Liver (tissue), 9 donors: Measurements from ENCODE around the gene SLC25A22. TPM values are rescaled to one million over a fixed set of nuclear protein-coding genes. Genes with fewer than 3 reads are reported as not detected.

Source experiments
- DNase-seq: peaks from one replicate; pipeline ENCODE4 v3.0.0-alpha.2; 2017; ENCODE audit warnings: low spot score
- H3K27ac ChIP-seq, 2 donors: one replicate each; pipeline ENCODE4 v1.7.0; 2013; ENCODE audit warnings: inconsistent platforms in 2 of 2, low read length in 2 of 2, control low read depth in 1 of 2, low read depth in 1 of 2, mild to moderate bottlenecking in 1 of 2
- H3K27me3 ChIP-seq, 4 donors: one replicate each; pipeline versions ENCODE4 v1.6.1 to v1.7.0; 2013; ENCODE audit warnings: low read length in 3 of 4, inconsistent platforms in 1 of 4, mild to moderate bottlenecking in 1 of 4, moderate library complexity in 1 of 4; ENCODE audit not compliant: control insufficient read depth in 4 of 4, insufficient read depth in 4 of 4
- H3K36me3 ChIP-seq, 4 donors: one replicate each; pipeline versions ENCODE4 v1.6.1 to v1.7.0; 2013; ENCODE audit warnings: low read length in 3 of 4, mild to moderate bottlenecking in 3 of 4, low read depth in 1 of 4, moderate library complexity in 1 of 4; ENCODE audit not compliant: control insufficient read depth in 4 of 4, insufficient read depth in 3 of 4
- H3K4me1 ChIP-seq, 4 donors: one replicate each; pipeline versions ENCODE4 v1.6.1 to v1.7.0; 2013; ENCODE audit warnings: low read length in 3 of 4, mild to moderate bottlenecking in 3 of 4, moderate library complexity in 1 of 4; ENCODE audit not compliant: control insufficient read depth in 4 of 4, insufficient read depth in 4 of 4
- H3K4me3 ChIP-seq, 3 donors: one replicate each; pipeline versions ENCODE4 v1.6.1 to v1.7.0; 2013; ENCODE audit warnings: low read length in 3 of 3, control low read depth in 1 of 3, low read depth in 1 of 3, mild to moderate bottlenecking in 1 of 3
- H3K9ac ChIP-seq, 2 donors: one replicate each; pipeline ENCODE4 v1.7.0; 2013; ENCODE audit warnings: low read length in 2 of 2, mild to moderate bottlenecking in 2 of 2, moderate library complexity in 2 of 2, control low read depth in 1 of 2, low read depth in 1 of 2
- H3K9me3 ChIP-seq, 4 donors: one replicate each; pipeline versions ENCODE4 v1.6.1 to v1.7.0; 2013; ENCODE audit warnings: low read length in 3 of 4; ENCODE audit not compliant: control insufficient read depth in 4 of 4
- FOXA2 ChIP-seq: IDR thresholded peaks from 2 replicates; pipeline ENCODE4 v1.6.1; 2016; ENCODE audit warnings: antibody characterized with exemption
- GABPA ChIP-seq, 2 donors: IDR thresholded peaks in 1 of 2; conservative IDR thresholded peaks in 1 of 2; 2 replicates each; pipeline ENCODE4 v1.6.1; 2016; ENCODE audit warnings: antibody characterized with exemption in 2 of 2, mild to moderate bottlenecking in 1 of 2, moderate library complexity in 1 of 2
- HNF4A ChIP-seq, 2 donors: conservative IDR thresholded peaks; 2 replicates each; pipeline ENCODE4 v1.6.1; 2016; ENCODE audit warnings: antibody characterized with exemption in 2 of 2, mild to moderate bottlenecking in 2 of 2
- NR2F2 ChIP-seq: IDR thresholded peaks from 2 replicates; pipeline ENCODE4 v1.6.1; 2016; ENCODE audit warnings: antibody characterized with exemption
- RAD21 ChIP-seq, 2 donors: IDR thresholded peaks; 2 replicates each; pipeline ENCODE4 v1.6.1; 2016; ENCODE audit warnings: antibody characterized with exemption in 2 of 2, mild to moderate bottlenecking in 2 of 2
- REST ChIP-seq: IDR thresholded peaks from 2 replicates; pipeline ENCODE4 v1.6.1; 2016; ENCODE audit warnings: antibody characterized with exemption, mild to moderate bottlenecking
- SP1 ChIP-seq: IDR thresholded peaks from 2 replicates; pipeline ENCODE4 v1.6.1; 2018; ENCODE audit warnings: antibody characterized with exemption, mild to moderate bottlenecking
- TAF1 ChIP-seq: conservative IDR thresholded peaks from 2 replicates; pipeline ENCODE4 v1.6.1; 2016; ENCODE audit warnings: antibody characterized with exemption, mild to moderate bottlenecking
- YY1 ChIP-seq: IDR thresholded peaks from 2 replicates; pipeline ENCODE4 v1.6.1; 2016; ENCODE audit warnings: antibody characterized with exemption, mild to moderate bottlenecking
- WGBS: extraction: QIAGEN DNeasy Blood & Tissue Kit; methylation state at CpG from one replicate; pipeline ENCODE4 v1.1.7; 2013; 5-methylcytosine and 5-hydroxymethylcytosine counted together
- polyA plus RNA-seq, 2 donors: library from polyadenylated mRNA; stranded (reverse) in 1 of 2; unstranded in 1 of 2; fragments of 200-250 nt in 1 of 2; fragments of >200 nt in 1 of 2; fragmentation: Nextera tagmentation in 1 of 2; extraction: Ambion mirVana in 1 of 2; gene quantifications; one replicate each; pipeline versions ENCODE4 v1.2.1 to v1.2.3, GENCODE V29; 2013 to 2015
- total RNA-seq, 2 donors: library from RNA; depleted of rRNA; stranded (reverse); fragments of >200 nt; gene quantifications; one replicate each; pipeline ENCODE4 v1.2.3, GENCODE V29; 2014
- TF ChIP-seq, protein P1 (sequence below): IDR thresholded peaks from 2 replicates; pipeline ENCODE4 v1.6.1; 2016; ENCODE audit warnings: antibody characterized with exemption
- TF ChIP-seq, protein P2 (sequence below): IDR thresholded peaks from 2 replicates; pipeline ENCODE4 v1.6.1; 2016; ENCODE audit warnings: antibody characterized with exemption
- TF ChIP-seq, protein P3 (sequence below): IDR thresholded peaks from 2 replicates; pipeline ENCODE4 v1.6.1; 2016; ENCODE audit warnings: antibody characterized with exemption
- donor health status: healthy.
- donor health status: healthy.
- donor health status: healthy.
- donor health status: healthy.
- donor health status: healthy.

Gene SLC25A22
- total and polyA plus RNA-seq, 4 donors = 5.3 to 26.8 (median 12.1) TPM

DNA sequence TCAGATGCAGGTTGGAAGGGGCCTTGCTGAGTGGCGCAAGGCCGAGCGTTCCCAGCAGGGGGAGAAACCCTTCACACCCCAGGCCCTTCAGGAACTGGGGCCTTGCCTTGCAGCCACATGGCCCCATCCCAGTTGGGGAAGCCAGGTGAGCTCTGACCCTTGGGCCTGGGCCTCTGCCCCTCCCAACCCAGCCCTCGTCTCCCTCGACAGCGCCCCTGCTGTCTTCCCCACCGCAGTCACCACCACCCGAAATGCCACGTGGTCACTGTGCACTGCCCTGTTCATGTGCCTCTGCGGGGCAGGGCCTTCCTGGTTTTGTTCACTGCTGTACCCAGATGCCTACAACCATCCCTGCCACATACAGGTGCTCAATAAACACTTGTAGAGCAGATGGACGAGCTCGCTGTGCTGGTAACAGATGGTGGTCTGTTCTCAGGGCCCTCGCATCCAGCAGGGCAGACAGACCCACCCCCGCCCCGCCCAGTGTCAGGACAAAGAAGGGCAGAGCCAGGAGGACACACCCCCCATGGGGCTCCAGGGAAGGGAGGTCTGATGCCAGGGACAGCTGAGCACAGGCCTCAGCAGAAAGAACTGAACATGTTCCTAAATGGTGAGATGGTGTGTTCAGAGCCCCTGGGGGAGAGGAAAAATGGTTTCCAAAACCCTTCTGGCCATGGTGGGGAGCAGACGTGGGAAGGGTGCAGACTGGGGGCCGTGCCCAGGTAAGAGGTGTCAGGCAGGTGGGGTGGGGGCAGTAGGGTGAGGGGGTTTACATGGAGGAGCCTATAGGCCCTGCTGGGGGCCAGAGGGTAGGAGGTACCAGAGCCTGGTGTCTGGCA is 40.6 kb upstream of the SLC25A22 start:
- H3K27ac ChIP-seq = no peak overlapping the region
- no peak overlapping the region for H3K9ac ChIP-seq
- H3K36me3 ChIP-seq = peaks cover 5 to 28% (median 11%) of the 10 kb centered on the region in 4 donors
- DNase-seq = no peak
- peaks cover 26 to 56% (median 39%) of the 10 kb centered on the region in 4 donors for H3K4me1 ChIP-seq
- WGBS = 58% methylated on average over 17 of the region's 17 CpGs
- H3K4me3 ChIP-seq = no peak overlapping the region
- no peaks in the 10 kb centered on the region for H3K27me3 ChIP-seq
- H3K9me3 ChIP-seq = no peaks in the 10 kb centered on the region
- TF ChIP-seq GABPA (IDR thresholded peaks at IDR 0.05 in 1 of 2, conservative IDR thresholded peaks at IDR 0.05 in 1 of 2) = no peak
- TF ChIP-seq FOXA2 = no peak
- TF ChIP-seq, protein P1, sequence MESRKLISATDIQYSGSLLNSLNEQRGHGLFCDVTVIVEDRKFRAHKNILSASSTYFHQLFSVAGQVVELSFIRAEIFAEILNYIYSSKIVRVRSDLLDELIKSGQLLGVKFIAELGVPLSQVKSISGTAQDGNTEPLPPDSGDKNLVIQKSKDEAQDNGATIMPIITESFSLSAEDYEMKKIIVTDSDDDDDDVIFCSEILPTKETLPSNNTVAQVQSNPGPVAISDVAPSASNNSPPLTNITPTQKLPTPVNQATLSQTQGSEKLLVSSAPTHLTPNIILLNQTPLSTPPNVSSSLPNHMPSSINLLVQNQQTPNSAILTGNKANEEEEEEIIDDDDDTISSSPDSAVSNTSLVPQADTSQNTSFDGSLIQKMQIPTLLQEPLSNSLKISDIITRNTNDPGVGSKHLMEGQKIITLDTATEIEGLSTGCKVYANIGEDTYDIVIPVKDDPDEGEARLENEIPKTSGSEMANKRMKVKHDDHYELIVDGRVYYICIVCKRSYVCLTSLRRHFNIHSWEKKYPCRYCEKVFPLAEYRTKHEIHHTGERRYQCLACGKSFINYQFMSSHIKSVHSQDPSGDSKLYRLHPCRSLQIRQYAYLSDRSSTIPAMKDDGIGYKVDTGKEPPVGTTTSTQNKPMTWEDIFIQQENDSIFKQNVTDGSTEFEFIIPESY = no peak
- TF ChIP-seq NR2F2 = no peak
- TF ChIP-seq REST = no peak

DNA sequence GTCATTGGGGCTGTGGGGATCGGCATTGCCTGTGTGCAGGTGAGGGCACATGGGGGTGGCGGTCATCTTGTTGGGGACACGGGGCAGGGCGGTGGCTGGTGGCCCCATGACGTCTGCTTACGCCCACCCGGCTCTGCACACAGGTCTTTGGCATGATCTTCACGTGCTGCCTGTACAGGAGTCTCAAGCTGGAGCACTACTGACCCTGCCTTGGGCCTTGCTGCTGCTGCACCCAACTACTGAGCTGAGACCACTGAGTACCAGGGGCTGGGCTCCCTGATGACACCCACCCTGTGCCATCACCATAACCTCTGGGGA is 39.9 kb upstream of the SLC25A22 start:
- DNase-seq = no peak
- TF ChIP-seq NR2F2 (no peak), HNF4A (conservative IDR thresholded peaks at IDR 0.05) (no peak), SP1 (no peak), REST (no peak), FOXA2 (no peak), YY1 (no peak), RAD21 (IDR thresholded peaks at IDR 0.05) (no peak), TAF1 (no peak)
- TF ChIP-seq, protein P1 = no peak
- TF ChIP-seq, protein P2, sequence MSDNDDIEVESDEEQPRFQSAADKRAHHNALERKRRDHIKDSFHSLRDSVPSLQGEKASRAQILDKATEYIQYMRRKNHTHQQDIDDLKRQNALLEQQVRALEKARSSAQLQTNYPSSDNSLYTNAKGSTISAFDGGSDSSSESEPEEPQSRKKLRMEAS = no peak
- TF ChIP-seq, protein P3, sequence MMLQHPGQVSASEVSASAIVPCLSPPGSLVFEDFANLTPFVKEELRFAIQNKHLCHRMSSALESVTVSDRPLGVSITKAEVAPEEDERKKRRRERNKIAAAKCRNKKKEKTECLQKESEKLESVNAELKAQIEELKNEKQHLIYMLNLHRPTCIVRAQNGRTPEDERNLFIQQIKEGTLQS = no peak
- H3K4me1 ChIP-seq = peaks cover 19 to 53% (median 35%) of the 10 kb centered on the region in 4 donors
- WGBS = 81% methylated on average over 8 of the region's 8 CpGs
- H3K4me3 ChIP-seq = no peak overlapping the region
- no peak overlapping the region for H3K27ac ChIP-seq
- no peaks in the 10 kb centered on the region for H3K27me3 ChIP-seq
- no peak overlapping the region for H3K9ac ChIP-seq
- peaks cover 5 to 28% (median 11%) of the 10 kb centered on the region in 4 donors for H3K36me3 ChIP-seq
- no peaks in the 10 kb centered on the region for H3K9me3 ChIP-seq
